Activated effector memory CD4-positive, alpha-beta T cell treated with anti-CD3 and anti-CD28 coated beads, Interleukin-2, amount 50 U/mL, for 16 hours (primary cell): ENCODE data around the gene USP46.
A peak's percentile ranks its signal among the peaks of the same experiment; 100 is the strongest.

Experiments
- DNase-seq: peaks from one replicate; pipeline ENCODE4 v3.0.0-alpha.2; 2020

Gene USP46

DNA sequence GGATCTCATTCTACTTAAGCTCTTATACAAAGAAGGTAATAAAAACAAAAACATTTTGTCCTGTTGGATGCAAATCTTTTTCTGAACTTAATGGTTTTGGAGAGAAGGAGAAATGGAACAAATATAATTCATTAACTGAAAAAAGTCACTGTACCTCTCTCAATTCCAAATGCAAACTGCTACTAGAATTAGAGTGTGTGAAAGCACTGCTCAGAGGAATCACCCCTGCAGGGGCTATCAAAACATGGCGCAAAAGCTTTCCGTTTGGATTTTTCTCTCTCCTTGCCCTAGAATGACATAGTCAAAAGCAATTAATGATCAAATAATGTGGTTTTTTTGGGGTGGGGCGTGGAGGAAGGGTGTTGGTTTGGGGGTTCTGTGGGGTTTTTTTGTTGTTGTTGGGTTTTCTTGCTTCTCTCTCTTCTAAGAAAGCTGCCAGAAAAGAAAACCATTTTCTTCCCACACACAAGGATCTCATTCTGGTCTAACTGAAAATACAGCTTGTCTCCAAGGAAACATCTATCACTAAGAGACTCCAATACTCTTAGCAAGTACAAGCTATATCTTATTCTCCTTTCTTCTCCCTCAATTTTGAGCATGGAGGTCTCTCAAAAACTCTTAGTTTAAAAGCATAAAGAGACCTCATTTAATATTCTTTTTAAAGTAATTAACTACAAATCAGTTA lies 41.6 kb downstream of the USP46 start:
- DNase-seq: no peak

DNA sequence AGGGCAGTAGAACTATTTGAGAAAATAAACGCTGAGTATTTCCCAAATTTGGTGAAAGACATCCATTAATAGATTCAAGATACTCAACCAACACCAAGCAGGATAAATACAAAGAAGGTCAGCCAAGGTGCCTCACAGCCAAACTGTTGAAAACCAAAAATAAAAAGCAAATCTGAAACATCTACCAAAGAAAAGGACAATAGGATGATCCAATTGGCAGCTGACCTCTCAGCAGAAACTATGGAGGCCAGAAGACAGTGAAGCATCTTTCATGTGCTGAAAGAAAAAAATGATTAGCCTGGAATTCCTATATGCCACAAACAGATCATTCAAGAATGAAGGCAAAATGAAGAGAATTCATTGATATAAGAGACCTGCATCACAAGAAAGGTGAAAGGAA lies 44.9 kb downstream of the USP46 start:
- DNase-seq: no peak

DNA sequence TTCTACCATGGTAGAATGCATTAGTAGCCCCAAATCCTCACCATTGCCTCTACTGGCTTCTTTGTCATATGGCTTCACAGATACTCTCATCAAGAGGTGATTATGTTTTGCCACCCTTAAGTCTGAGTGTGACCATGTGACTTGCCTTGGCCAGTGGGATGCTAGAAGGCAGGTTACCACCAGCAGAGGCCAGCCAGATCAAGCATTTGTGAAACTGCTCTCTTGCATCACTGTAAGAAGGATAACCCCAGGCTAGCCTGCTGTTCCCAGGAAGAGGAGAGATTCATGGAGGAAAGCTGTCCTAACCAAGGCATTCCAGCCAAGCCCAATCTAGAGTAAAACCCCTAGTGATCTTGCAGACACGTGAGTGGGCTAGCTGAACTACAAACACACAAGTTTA lies 46.8 kb downstream of the USP46 start:
- DNase-seq: no peak

DNA sequence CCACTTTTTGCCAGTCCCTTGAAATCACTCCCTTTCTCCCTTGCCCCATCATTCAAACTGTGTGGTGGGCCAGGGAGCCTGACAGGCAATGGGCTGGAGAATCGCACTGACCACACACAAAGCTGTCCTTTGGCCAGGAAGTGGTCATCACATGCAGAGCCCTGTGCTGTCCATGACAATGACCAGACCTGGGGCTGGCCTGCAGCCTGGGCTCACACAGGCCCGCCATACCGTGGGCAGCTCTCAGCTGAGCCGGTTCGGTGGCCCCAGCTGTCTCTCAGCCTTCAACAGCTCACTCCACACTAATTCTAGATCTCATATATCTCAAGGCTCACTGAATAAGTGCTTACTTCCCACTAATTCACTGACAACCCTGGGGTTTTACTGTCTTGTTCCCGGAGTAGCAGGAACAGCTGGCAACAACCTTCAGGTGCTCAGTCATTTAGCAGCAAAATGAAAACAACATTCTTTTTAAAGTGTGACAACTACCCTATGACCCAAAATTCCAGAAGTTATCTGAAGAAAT lies 48.0 kb downstream of the USP46 start:
- DNase-seq: no peak

DNA sequence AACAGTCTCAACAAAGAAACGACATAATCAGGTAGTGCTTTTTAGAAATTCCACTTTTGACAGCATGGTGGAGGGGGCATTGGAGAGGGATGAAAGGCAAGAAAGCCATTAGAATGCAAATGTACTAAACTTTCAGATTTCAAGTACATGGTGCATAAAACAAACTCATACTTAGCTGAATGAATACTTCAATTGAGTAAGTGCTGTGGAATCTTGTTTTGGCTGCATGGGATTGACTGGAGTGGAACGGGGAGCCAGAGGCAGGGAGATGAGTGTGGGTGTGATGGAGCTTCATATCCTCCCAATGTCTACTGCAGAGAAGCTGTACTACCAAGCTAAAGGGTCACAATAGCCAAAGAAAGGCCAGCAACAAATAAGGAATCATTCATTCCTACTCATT lies 52.4 kb downstream of the USP46 start:
- no peak for DNase-seq

DNA sequence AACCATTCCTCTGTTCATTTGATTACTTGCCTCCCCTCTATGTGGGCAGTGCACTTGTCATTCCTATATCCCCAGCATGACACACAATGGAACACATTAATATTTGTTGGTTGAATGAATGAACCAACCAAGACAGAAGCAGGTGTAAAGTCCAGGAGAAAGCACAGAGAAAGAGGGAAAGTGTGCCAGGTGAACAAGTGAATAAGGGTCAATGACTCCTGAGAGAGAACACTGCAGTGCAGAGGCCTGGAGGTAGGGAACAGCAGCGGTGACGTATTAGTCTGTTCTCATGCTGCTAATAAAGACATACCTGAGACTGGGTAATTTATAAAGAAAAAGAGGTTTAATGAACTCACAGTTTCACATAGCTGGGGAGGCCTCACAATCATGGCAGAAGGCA lies 53.1 kb downstream of the USP46 start:
- no peak for DNase-seq

DNA sequence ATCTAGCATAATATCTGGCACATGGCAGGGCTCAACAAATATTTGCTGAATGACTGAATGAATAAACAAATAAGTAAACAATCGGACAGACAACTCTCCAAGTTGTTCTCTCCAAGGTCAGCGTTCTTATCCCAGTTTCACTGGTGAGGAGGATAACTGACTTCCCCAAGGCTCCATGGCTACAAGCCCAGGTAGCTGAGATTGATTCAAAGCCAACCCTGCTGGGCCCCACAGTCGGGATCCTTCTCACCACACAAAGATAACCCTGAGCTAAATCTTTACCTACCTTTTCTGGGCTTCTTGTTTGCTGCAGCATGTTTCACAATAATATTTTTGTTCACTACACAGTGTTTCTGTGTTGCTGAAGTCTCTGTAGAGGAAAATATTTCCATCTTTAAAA lies 54.9 kb downstream of the USP46 start:
- no peak for DNase-seq

DNA sequence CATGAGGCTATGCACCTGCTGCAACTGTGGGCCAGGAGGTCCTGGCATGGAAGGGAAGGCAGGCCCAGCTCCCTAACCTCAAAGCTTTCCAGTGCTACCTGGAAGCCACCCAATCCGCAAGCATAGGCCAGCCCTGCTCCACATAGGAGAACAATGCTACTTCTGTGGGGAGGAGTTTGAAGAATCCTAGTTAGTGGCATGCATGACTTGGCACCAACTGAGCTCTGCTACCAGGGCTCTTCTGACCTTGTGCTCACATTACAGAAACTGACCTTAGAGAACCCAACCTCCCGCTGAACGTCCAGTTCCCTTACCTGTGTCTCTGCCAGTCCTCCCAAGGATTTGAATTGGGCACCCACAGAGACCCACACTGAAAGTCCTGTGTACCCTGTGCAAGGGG lies 58.8 kb downstream of the USP46 start:
- no peak for DNase-seq

DNA sequence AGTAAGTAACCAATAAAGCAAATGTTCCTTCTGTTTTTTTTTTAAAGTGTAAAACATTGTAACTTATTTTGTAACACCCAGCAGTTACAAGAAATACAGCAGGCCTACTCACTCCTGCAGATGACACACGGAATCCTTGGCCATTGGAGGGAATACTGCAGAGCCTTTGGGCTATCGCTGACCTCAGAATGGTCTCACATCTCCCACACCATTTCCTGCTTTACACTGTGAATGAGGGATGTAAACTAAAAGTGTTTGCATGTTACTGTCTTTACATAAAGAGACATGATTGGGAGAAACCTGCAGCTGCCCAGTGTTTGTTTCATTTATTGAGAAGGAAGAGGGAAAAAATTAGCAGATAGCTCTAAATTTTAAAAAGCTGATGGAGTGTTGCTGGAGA lies 64.1 kb downstream of the USP46 start:
- DNase-seq: no peak

DNA sequence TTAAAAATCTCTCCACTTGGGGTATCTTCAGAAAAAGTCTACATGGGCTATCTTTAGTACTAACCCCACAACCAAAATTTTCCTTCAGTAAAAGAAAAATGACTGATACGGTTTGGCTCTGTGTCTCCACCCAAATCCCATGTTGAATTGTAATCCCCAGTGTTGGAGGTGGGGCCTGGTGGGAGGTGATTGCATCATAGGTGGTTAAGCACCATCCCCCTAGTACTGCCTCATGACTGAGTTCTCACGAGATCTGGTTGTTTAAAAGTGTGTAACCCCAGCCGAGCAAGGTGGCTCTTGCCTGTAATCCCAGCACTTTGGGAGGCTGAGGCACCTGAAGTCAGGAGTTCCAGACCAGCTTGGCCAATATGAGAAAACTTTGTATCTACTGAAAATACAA lies 66.8 kb downstream of the USP46 start:
- DNase-seq: no peak

DNA sequence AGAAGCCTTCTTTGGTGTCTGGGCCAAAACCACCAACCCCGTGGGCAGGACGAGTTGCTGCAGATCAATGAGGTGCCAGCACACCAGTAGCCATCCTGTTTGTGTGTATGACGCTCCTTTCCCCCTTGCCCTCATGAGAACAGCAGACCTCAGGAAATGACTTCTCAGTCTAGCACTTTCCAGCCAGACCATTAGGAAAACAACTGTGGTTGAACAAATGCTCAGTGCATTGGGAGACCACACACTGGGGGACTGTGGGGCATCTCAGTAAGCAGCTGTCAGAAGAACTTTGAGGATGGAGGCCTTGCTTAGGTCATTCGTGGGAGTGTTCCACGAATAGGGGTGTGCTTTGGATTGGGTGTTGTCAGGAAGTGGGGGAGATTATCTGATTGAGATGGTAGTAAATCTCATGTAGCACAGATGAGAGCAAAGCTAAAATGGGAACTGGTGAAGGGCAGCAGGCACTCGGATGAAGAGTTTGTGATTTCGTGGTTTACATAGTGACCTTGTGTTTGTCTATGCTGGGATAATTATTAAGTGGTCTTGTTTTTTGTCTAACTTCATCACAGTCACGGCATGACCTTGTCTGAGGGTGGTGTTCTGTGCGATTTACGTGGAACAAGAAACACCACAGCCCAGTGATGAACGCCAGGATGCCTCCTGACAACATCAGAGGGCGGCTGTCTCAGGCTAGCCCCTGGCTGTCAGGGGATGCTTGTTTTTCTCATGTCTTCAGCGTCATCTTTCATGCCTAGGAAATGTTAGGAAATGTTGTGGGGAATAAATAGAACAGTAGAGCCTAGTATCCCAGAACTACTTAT lies 70.1 kb downstream of the USP46 start:
- DNase-seq: peak; percentile 74

DNA sequence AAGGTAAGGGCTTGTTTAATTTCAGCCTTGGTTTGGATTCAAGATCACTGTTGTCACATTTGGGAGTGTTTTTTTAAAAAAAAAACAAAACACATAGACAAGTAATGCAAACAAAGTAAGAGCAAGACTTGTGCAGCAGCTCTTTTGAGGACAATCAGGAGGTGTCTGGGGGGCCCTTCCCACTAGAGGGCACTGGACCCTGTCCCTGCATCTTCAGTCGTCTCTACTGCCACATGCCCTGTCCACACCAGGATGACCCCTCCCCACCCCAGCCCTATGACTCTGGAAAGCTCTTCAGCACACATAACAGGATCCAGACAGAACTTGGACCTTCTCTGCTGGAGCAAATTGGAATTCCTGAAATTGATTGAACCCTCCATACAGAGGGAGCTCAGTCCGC lies 71.0 kb downstream of the USP46 start:
- peak; percentile 67 for DNase-seq

DNA sequence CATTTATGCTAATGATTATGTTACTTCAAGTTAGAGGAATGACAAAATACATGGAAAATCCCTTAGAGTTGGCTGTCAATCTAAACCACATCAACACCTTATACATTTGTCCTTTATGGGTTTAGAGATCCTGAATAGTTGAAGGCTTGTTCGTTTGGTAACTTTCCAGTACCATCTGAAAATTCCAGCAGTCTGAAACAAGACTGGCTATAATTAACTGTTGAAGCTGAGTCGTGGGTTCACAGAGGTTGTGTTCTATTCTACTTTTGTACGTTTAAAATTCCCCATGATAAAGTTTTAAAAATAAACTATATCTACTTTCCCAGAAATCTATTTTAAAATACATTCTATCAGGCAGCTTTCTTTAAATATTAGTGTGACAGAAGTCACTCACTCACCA lies 73.0 kb downstream of the USP46 start:
- DNase-seq: no peak

DNA sequence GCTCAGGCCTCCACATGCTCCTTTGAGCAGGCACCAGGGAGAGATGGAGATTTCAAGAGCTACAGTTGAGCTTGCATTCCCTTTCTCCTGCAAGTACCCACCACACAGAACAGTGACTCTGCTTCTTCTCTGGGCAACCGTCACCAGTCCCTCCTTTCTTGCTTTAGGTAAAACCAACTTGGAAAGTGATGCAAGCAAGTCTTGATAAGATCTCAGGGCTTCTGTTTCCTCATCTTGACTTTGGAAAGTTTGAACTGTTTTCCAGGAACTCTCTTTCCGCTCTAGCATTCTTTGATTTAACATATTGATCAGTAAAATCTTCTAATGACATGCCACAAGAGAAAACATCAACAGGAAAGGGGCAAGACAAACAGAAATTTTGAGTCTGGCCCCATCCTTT lies 73.7 kb downstream of the USP46 start:
- DNase-seq: no peak

DNA sequence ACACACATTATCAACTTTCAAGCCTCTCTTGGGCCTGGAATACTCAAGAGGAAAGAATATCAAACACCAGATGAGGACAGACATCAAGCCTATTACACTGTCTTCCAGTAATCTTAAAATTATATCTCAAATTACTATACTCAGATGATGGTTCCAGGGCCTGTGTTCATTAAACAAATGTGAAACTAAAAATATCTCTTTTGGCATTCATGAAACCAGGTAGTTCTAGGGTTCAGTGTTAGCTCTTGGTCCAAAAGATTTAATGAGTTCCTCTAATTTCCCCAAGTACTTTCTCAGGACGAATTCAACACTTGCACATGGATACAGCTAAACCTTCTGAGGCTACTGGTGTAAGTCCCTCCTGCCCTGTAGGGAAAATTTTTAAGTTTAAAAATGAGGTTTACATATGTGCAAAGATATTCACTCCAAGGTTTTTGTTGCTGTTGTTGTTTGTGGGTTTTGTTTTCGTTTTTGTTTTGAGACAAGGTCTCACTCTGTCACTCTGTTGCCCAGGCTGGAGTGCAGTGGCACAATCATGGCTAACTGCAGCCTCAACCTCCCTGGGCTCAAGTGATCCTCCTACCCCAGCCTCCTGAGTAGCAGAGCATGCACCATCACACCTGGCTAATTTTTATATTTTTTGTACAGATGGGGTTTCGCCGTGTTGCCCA lies 79.4 kb downstream of the USP46 start:
- no peak for DNase-seq

DNA sequence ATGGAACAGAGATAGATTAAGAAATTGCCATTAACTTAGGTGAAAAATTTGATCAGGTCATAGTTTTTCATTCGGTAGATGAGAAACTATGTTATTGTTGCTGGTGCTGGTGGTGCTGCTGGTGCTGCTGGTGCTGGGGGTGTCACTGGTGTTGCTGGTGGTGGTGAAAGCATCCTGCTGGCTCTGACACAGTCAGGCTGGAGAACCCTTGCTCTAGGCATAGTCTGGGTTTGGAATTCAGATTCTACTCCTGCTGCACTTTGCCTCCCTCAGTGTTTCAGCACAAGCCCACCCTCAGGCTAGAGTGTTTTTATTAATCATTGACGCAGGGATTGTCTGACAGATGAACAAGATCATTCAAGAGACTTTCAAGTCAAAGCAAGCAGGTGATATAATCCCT lies 80.2 kb downstream of the USP46 start:
- DNase-seq: no peak

DNA sequence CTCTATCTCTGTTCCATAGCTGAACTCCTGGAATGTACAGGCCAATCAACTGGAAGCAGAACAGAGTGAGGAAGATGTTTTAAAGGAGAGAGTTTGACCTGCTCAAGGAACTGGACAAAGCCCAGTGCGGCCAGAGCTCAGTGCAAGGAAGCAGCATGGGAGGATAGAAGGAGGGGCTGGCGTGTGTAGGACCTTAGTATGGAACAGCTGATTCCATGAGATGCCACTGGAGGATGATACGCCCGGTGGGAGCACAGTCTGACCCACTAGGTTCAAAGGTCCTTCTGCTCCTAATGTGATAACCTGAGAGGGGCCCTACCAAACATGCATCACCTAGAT lies 81.5 kb downstream of the USP46 start:
- DNase-seq: no peak

DNA sequence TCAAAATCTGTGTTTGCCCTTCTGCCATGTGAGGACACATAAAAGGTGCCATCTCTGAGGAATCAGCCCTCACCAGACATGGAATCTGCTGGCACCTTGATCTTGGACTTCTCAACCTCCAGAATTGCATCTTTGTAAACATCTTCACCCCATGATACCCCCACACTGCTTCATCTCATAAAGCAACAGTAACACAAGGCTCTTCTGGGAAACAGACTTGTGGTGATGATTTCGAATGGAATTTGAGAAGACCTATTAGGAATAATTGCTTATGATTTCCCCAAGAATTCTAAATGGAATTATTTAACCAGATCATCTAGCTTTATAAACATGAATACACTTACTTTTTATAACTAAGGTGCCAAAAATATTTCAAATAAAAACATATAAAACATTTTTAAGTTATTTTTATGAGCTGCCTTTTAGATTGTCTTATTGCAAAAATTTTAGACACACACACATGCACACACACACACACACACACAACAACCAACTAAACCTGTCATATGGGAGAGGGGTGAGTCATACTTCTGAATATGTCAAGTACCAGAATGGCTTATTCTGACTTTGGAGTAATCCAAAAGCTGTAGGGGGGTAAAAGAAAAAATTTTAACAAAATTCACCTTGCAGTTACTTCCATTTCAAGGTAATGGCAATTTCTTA lies 82.0 kb downstream of the USP46 start:
- DNase-seq: no peak

DNA sequence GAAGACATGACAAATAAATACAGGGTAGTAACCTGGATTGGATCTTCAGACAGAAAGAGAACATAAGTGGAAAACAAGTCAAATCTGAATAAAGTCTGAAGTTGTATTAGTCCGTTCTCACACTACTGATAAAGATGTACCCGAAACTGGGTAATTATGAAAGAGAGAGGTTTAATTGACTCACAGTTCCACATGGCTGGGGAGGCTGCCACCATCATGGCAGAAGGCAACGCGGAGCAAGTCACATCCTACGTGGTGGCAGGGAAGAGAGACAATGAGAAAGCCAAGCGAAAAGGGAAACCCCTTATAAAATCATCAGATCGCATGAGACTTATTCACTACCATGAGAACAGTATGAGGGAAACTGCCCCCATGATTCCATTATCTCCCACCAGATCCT lies 82.8 kb downstream of the USP46 start:
- no peak for DNase-seq

DNA sequence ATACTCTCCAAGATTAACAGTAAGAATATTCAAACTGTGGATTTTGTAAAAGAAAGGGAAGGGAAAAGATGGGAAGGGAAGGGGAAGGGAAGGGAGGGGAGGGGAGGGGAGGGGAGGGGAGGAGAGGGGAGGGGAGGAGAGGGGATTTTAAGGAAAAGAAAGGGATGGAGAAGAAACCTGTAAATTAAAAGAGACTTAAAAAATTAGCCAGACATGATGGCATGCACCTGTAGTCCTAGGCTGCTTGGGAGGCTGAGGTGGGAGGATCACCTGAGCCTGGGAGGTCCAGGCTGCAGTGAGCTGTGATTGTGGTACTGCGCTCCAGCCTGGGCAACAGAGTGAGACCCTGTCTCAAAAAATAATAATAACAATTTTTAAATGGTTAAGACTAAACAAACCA lies 83.7 kb downstream of the USP46 start:
- no peak for DNase-seq

DNA sequence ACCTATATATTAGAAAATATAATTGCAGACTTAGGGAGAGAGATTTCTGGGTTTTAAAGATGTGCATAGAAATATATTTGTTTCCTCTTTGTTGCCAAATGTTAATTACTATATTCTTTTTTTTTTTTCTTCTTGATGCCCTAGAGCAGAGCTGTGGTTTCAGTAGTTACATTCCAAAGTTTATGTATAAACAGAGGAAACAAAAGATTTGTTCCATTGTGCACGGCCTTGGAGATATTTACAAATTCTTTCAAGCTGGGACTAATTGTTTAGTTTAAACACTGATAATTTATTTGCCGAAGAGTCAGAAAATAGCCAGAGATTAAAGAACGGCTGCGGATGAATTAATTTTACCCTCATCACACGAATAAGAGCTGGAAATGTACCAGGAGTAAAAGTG lies 85.1 kb downstream of the USP46 start:
- no peak for DNase-seq

DNA sequence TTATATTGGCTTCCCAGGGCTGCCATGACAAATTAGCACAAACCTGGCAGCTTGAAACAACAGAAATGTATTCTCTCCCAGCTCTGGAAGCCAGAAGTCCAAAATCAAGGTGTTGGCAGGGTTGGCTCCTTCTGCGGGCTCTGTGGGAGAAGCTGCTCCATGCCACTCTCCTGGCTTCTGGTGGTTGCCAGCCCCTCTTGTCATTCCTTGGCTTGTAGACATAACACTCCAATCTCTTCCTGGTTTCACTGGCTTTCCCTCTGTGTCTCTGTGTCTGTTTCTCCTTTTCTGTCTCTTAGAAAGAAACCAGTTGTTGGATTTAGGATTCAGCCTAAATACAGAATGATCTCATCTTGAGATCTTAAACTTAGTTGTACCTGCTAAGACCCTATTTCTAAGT lies 85.5 kb downstream of the USP46 start:
- no peak for DNase-seq

DNA sequence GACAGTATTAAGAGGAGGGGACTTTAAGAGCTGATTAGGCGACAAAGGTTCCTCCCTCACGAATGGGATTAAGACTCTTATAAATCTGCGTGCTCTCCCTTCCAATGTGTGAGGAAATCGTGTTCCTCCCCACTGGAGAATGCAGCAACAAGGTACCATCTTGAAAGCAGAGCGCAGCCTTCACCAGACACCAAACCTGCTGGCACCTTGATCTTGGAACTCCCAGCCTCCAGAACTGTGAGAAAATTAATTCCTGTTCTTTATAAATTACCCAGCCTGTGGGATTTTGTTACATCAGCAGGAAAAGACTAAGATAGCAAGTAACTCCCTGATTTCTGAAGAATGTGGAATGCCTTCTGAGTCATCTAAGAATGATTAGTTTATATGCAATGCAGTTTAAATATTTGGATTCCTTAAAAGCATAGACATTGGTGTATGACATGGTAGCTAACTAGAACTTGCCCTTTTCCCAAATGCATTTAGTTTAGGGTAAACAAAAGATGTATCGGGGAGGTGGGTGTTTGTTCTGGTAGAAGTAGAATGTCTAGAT lies 86.1 kb downstream of the USP46 start:
- no peak for DNase-seq
